GM19397 (cell line): ENCODE results near the gene BCLAF1.
A peak's percentile ranks its signal among the peaks of the same experiment; 100 is the strongest.
"Not testable (repeated sequence)": the region's sequence is repeated elsewhere in the genome, so short reads cannot be mapped to it uniquely, and the experiment has no call there.

Source experiments
- ATAC-seq: cut with Tn5 transposase; IDR thresholded peaks from one replicate; pipeline ENCODE4 v1.9.1; 2021; ENCODE audit warnings: mild to moderate bottlenecking, moderate library complexity; ENCODE audit not compliant: unreplicated experiment

Gene BCLAF1

DNA sequence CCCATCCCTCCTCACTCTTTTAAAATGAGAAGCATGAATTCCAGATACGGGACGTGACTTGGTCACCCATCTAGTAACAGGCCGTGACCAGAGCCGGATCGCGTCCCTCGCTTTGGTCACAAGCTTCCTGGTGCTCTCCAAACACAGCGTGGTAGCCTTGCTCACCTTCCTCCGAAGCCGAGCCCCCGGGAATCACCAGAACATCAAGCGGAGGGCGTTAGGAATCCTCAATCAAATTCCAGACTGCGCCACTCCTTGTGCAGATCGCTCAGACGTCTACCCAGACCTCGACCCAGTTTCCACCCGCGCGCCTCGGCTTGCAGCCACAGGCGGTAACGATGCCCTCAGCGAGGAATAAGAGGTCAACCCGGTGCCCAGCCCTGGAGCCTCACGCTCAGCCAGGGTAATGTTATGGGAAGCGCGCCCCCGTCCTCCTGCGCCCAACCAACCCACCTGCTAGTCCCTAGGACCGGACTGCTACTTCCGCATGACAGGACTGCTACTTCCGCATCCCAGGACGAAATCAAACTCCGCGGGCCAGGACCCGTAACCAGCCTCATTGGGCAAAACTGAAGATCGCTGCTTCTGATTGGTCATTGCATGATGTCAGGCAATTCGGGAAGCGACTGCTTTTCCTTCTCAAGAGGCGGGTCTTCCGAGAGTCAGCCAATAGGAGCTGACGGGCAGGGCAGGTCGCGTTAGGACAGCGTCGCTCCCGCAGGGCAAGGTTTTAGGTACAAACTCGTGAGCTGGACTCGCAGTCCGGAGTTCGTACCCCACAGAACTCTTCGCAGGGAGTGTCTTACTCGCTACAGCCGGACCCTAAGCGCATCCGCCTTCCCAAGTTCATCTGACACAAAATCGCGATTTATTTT lies 39.6 kb downstream of the BCLAF1 start, which contains the start of gene MTFR2:
MTFR2 (minus strand) TSS at position 501 of the 875 bp plus-strand sequence. CDS start 1,212 bp downstream, outside the sequence.
- ATAC-seq: peak; percentile 97

DNA sequence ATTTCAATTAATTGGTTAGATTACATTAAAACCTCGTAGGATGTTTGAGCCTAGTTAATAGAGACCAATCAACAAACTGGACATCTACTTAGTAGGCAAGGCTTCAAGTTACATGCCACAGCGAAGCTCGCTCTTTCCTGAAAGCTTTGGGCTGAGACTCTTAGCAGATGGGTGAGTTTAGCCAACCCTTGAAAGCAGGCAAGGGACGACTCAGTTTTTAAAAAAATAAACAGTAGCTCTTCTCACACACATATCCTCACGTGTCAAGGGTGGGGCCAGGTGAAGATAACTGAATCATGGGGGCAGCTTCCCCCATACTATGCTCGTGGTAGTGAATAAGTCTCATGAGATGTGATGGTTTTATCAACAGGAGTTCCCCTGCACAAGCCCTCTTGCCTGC lies 40.3 kb downstream of the BCLAF1 start:
- ATAC-seq: no peak

DNA sequence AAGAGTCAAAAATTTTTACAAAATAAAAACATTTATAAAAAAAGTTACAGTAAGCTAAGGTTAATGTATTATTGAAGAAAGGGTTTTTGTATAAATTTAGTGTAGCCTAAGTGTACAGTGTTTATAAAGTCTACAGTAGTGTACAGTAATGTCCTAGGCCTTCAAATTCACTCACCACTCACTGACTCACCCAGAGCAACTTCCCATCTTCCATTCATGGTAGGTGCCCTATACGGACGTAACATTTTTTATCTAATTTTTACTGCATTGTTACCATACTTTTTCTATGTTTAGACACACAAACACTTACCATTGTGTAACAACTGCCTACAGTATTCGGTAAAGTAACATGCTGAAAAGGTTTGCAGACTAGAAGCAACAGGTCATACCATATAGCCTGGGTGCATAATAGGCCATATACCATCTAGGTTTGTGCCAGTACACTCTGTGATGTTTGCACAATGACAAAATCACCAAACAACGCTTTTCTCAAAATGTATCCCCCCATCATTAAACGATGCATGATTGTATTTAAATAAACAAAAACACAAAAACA lies 45.5 kb downstream of the BCLAF1 start:
- ATAC-seq: no peak

DNA sequence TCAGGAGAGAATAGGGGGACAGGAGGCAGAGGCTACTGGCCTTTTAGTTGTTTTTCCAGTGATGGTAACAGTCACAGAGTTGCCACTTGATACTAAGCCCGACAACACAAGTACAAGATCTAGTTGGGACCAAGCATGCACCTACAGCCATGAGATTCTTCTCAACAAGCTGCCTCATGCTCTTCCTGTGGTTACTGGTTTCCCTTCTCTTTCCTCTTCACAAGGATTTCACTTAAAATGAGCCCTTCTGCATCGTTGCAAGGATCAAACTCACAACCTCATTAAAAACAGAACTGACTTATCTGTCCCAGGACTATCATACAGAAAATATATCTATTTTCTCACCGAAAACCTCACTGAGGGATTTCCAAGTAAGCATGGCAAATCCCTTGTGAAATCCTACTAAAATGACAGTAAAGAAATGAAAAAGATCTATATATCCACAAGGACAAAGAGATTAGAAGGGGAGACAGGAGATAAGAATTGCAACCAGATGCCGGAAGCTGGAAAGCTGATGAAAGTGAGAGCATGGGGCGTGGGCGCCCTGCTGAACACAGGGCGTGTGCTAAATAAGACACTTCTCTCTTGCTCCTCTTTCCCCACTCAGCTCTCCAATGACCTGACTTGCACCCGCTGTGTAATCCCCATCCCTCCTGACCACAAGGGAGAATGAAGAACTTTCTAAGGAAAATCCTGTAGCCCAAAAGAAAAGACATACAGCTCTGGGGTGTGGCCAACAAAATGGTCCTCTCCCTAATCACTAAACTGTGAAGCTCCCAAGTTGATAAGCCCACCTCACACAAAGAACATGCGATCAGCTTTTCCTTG lies 53.0 kb downstream of the BCLAF1 start:
- no peak for ATAC-seq

DNA sequence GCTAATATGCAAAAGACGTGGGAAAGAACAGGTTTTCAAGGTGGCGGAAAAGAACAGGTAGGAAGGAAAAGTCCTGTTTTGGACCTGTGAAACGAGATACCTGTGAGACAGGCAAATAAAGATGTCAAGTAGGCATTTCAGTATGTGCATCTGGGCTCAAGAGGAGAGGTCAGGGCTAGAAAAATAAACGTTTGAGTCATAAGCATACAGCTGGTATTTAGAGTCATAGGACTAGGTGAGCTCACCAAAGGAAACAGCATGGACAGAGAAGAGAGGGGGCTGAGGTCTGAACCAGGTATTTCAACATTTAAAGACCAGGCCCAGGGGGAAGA lies 54.4 kb downstream of the BCLAF1 start:
- ATAC-seq: no peak

DNA sequence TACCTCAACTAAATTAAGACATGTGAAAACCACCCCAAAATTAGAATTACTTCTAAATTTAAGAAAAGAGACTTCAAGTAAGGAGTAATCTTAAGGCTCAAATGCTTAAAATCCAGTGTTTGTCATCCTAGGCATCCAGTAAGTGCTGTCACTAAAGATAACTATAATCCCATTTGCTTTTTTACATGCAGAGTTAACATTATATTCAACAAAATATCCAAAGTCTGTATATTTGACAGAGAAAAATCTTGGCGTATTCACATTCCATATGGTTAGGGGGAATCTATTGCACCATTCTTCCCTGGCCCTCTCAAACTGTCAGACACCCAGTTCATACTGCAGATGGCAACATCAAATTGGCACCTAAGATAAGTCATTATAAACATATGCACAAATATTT lies 56.9 kb downstream of the BCLAF1 start:
- ATAC-seq: no peak

DNA sequence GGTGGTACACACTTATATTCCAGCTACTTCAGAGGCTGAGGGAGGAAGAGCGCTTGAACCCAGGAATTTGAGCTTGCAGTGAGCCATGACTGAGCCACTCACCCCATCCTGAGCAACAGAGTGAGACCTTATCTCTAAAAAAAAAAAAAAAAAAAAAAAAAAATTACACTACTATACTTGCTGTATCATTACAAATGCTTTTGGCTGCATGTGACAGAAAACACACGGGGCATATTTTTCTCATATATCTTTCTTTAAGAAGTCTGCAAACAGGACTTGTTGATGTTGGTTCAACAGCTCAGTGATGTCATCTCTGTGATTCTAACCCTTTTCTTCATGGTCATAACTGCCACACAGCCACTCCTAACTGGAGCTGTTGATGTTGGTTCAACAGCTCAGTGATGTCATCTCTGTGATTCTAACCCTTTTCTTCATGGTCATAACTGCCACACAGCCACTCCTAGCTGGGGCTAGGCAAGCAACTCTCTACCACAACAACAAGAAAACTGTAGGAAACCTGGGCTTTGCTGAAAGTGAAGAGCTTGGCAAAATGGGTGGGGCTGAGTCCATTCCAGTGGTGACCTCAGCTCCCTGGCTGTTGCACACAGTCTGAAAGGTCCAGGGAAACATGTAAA lies 59.3 kb downstream of the BCLAF1 start:
- no peak for ATAC-seq

DNA sequence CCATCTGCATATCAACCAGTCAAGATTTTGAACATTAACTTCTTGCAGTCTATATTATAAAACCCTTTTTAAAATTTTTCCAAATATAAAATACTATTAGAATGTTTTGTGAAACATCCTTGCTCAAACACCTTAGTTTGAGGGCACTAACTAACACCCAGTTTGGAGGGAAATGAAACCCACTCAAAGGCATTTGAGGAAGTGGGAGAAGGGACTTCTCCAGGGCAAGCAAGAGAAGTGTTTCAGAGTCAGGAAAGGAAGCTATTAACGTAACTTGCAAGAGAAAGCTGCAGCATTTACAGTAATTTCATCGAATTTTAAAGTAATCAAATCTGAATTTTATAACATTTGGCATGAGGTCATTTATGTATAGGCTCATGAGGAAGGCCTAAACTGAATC lies 60.8 kb downstream of the BCLAF1 start:
- ATAC-seq: no peak

DNA sequence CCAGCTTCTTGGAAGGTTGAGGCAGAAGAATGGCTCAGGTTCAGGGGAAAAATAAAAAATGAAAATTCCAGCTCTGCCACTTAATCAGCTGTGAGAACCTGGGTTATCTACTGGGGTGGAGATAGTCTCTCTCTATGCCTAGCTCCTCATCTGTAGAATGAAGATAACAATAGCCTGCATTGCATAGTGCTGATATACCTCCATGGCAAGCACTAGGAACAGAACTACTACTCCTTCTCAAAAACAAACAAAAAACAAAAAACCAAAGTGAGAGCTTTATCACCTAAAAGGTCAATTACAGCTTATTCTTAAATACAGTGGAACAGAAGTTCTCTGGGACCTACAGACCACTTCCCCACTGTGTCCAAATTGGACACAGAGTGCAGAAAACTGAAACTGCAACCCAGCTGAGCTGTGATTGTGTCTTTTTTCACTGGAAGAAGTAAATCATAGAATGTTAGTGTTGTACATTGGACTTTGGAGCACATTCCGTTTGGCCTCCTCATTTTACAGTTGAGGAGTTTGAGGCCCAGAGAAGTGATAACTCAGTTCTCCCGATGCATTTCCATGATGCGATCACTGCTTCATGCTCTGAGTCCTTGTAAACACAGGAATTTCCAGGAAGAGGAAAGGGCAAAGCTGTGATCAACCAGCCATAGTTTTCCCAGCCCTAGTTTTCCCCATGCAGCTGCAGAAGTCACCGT lies 62.8 kb downstream of the BCLAF1 start:
- ATAC-seq: peak; percentile 16

DNA sequence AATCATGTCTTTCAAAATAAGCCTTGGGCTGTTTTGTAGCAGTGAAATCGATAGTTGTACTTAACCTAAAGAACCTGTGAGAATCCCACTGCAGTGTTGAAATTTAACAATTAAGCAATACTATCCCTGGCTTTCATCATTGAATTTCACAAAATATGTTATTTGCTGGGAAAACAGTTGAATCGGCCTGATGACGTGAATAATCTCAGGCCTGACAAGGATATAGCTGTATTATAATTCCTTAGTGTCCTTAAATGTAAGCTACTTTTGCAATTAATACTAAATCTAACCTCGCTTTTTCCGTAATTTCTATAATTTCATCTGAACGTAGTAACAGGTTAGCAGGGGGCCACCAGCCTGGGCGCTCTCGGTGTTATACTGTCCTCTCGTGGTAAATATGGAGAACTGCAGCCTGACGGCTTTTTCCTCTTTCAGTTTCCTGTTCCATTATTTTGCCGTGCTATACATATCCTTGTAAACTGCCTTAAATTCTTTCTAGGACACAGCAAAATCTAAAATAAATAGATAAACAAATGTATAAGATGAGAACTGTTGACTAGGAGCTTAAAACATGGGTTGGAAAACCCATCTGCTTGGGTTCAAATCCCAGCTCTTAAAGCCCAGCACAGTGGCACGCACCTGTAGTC lies 63.5 kb downstream of the BCLAF1 start:
- peak; percentile 75 for ATAC-seq

DNA sequence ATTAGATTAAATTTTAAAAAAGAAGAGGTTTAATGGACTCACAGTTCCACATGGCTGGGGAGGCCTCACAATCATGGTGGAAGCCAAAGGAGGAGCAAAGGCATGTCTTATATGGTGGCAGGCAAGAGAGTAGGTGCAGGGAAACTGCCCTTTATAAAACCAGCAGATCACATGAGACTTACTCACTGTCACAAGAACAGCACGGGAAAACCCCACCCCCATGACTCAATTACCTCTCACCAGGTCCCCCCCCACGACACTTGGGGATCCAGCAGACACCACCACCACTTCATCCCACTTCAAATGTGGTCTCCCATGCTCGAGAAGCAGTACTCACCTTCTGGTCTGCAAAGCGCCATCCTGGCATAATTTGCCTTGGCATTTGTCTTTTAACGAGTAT lies 64.2 kb downstream of the BCLAF1 start:
- no peak for ATAC-seq

DNA sequence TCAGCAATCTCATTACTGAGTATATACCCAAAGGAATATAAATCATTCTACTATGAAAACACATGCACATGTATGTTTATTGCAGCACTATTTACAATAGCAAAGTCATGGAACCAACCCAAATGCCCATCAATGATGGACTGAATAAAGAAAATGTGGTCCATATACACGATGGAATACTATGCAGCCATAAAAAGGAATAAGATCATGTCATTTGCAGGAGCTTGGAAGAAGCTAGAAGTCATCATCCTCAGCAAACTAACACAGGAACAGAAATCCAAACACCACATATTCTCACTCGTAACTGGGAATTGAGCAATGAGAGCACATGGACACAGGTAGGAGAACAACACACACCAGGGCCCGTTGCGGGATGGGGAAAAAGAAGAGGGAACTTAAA lies 64.7 kb downstream of the BCLAF1 start:
- not testable (repeated sequence) for ATAC-seq

DNA sequence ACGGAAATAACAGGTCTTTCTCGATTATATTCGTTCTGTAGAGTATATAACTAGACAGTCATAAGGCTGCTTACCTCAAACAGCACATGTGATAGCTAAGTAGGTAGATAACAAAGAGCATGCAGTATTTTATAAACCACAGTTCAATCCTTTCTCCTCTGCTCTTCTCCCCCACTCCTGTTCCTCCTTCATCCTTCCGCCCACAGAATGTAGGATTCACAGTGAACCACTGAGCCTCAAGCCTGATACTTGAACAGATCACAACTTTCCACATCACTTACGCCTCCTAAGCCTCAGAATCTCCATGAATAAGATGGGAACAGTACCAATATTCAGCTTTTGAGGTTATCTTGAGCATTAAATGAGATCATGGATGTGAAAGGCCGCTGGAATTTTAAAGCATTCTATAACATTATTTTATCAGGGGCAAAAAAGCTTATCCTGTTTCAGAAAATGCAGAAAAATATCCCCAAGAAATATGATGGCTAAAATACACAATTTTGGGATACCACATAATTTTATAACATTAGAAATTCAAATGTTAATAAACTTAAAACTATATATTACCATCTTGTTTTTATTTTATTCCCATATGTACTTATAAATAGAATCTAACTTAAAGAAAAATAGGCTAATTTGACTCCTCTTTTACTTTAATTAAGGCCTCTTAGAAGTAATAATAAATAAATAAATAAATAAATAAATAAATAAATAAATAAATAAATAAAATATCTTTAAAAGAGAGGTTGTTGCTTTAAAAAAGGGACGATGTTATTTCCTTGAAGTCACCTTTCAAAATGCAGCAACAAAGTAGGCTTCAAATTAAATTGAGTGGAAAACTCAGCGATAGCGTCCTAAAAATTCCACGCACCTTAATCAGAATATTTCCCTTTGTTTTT lies 72.9 kb downstream of the BCLAF1 start:
- ATAC-seq: no peak

DNA sequence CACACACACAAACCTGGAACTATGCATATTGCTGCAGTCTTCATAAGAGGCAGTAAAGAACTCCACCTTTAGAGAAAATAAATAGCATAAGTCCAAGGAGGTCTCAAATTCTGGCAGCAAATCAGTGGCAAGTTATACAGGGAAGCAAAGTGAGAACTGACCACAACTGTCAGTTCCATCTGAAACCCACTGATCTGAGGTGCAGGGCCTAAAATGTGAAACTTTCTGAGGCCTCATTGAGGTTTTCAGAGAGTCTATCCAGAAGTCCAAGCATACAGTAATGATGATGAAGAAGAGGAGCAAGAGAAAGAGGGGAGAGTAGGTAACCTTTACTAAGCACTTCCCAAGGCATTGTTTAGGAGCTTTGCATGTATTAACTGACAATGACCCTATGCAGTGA lies 75.8 kb downstream of the BCLAF1 start:
- no peak for ATAC-seq

DNA sequence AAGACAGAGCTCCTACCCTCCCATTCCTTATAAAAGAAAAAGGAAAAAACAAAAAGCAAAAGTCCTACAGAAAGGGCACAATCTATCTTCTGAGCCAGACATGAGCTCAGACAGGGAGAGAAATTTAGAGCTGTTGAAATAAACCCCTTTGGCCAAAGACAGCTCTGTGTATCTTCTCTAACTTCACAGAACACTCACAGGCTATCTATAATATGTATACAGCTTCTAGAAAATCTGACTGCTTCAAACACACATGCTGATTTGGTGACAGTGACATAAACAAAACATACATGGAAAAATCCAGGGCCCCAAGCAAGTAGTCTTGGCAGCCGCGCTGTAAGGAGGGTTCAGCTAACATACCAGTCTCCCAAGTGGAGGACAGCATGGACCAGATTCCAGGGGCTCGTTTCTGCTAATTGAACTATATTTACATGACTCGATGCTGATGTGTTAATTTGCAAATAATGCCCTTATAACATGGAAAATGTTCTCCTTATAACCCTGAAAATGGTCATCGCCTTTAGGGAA lies 76.6 kb downstream of the BCLAF1 start:
- no peak for ATAC-seq

DNA sequence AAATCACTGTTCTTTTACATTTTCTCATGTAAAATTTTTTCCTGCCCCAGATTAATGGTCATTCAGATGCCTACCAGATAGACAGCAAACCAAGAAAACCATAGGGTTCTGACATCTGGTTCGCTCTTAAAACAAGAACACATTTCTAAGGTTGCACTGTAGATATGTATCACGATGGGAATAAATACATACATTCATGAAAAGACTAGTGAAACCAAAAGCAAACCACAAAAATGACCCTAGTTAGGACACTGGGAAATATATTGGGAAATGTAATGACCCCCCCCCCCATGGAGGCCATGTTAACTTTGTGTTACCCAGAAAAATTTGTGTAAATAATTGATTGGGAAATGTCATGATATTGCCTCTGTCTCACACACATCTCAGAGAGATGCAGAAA lies 77.0 kb downstream of the BCLAF1 start:
- ATAC-seq: no peak

DNA sequence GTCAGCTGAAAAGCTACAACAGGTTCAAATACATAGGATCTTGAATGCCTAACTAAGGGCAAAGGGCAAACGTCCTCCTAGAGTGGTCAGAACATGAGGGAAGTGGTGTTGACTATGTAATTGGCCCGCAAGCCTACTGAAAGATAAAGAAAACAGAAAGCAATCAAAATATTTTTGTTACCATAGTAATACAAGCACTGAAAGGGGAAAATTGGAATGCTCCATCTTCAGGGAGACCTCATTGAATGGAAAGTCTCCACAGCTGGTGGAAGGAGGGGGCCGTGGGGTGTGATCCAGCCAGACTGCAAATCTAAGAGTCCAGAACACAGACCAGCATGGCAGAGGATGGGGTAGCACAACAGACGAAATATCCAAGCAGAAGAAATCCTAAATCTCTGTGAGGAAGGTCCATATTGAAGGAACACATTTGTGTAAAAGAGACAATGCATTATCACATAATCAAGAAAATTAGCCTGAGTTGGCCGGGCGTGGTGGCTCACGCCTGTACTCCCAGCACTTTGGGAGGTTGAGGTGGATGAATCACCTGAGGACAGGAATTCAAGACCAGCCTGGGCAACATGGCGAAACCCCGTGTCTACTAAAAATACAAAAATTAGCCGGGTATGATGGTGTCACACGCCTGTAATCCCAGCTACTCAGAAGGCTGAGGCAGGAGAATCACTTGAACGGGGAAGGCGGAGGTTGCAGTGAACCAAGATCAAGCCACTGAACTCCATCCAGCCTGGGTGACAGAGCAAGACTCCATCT lies 79.1 kb downstream of the BCLAF1 start:
- ATAC-seq: no peak

DNA sequence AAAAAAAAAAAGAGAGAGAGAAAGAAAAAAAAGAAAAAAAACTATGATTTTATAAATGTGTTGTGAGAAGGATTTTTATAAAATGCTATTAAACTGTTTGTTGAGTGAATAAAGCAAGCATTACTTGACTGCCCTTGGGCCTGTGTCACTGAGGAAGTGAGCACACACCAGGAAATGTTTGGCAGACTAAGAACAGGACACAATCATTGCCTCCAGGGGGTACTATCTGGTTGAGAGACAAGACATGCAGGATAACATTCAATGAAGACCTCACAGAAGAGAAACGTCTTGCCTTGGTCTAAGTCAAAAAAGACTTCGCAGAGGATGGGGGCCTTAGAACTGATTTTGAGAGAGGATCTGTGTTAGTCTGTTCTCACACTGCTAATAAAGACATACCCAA lies 80.2 kb downstream of the BCLAF1 start:
- ATAC-seq: no peak
